OCI-LY3 (cell line): Measurements from ENCODE around the gene CTCFL.
A peak's percentile ranks its signal among the peaks of the same experiment; 100 is the strongest.

Experiments
- H2AFZ ChIP-seq: fragments of 200-600, 300-600 bp; shearing (Covaris generic); 2 replicates; pipeline ENCODE4 v1.6.0; 2014; ENCODE audit warnings: antibody characterized with exemption, low read depth, low read length
- H3K27ac ChIP-seq: fragments of 200-600, 300-600 bp; sonication (generic); 2 replicates; pipeline ENCODE4 v1.5.1; 2014; ENCODE audit warnings: mild to moderate bottlenecking, low read length, moderate library complexity, mixed read lengths
- H3K27me3 ChIP-seq: fragments of 200-600, 300-600 bp; sonication (generic); 2 replicates; pipeline ENCODE4 v1.6.1; 2014; ENCODE audit warnings: low read depth, low read length, mixed read lengths
- H3K36me3 ChIP-seq: fragments of 200-600, 300-600 bp; sonication (generic); replicated peaks from 2 replicates; pipeline ENCODE3; 2014; ENCODE audit warnings: low read depth, low read length, mixed read lengths
- H3K4me1 ChIP-seq: fragments of 300-600, 200-600 bp; sonication (generic); 2 replicates; pipeline ENCODE4 v1.6.1; 2014; ENCODE audit warnings: low read length, mixed read lengths
- H3K4me2 ChIP-seq: fragments of 200-600, 300-600 bp; sonication (generic); 2 replicates; pipeline ENCODE4 v1.6.1; 2014; ENCODE audit warnings: low read length, mixed read lengths
- H3K4me3 ChIP-seq: fragments of 300-600, 200-600 bp; sonication (generic); 2 replicates; pipeline ENCODE4 v1.5.1; 2014; ENCODE audit warnings: antibody characterized with exemption, mild to moderate bottlenecking, low read length, moderate library complexity
- H3K79me2 ChIP-seq: fragments of 300-600, 200-600 bp; shearing (Covaris generic); 2 replicates; pipeline ENCODE4 v1.6.1; 2014; ENCODE audit warnings: mild to moderate bottlenecking, low read length, mixed read lengths
- H3K9ac ChIP-seq: fragments of 300-600, 200-600 bp; shearing (Covaris generic); 2 replicates; pipeline ENCODE4 v1.6.0; 2014; ENCODE audit warnings: mild to moderate bottlenecking, low read length, moderate library complexity
- H3K9me3 ChIP-seq: fragments of 200-600, 300-600 bp; shearing (Covaris generic); 2 replicates; pipeline ENCODE4 v1.6.1; 2014; ENCODE audit warnings: low read length, mixed read lengths; ENCODE audit not compliant: insufficient read depth
- H4K20me1 ChIP-seq: fragments of 200-600, 300-600 bp; sonication (generic); 2 replicates; pipeline ENCODE4 v1.6.1; 2016; ENCODE audit warnings: low read length, mixed read lengths; ENCODE audit not compliant: insufficient read depth
- CTCF ChIP-seq: fragments of 200-600, 300-600 bp; sonication (generic); IDR thresholded peaks from 2 replicates; pipeline ENCODE4 v1.5.1; 2014; ENCODE audit warnings: antibody characterized with exemption, low read length, low read depth
- EZH2phosphoT487 ChIP-seq: fragments of 200-600 bp; shearing (Covaris generic); IDR thresholded peaks from 2 replicates; pipeline ENCODE4 v1.6.1; 2018; ENCODE audit warnings: antibody characterized with exemption, mixed run types, low read depth

The CTCFL gene

DNA sequence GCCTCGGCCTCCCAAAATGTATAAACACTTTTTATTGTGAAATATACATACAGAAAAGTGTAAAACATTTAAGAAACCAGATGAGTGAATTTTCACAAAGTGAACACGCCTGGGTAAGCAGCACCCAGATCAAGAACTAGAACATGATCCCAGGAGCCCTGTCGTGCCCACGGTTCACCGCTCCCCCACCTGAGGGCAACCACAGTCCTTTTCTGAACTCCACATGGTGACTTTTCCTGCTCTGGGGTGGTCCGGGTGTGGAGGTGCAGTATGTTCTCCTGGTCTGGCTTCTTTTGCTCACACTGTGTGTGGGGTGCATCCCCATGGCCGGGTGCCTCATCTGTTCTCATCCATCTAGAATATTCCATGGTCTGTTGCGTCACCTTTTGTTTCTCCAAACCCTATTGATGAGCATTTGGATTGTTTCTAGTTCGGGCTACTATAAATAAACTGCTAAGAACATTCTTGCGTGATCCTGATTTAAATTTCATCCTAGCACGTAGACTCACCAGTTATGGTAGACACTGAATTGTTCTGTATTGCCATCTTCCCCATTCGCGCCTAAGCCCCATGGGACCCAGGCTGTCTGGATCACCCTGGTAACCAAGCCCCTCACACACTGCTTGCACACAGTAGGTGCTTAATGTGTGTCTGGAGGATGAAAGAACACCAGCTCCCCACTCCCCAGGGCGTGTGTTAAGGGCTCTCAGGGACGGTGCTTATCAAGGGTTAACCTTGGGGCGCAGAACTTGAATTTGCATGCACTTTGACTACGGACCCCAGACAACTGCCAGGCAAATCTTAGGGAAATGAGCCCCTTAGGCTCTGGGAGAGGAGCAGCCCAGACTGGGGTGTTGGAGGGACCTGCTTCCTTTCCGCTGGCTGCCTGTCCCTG, 56.2 kb downstream of the CTCFL start:
- Histone ChIP-seq H3K4me3 (peak overlapping the region; percentile 20; the same call in 1 of the 2 replicates), H4K20me1 (no peaks in the 10 kb centered on the region), H2AFZ (no peak overlapping the region), H3K27ac (no peak overlapping the region), H3K27me3 (peaks cover 70% of the 10 kb centered on the region), H3K79me2 (no peaks in the 10 kb centered on the region), H3K9ac (no peak overlapping the region), H3K4me2 (peak overlapping the region; percentile 44), H3K9me3 (no peaks in the 10 kb centered on the region), H3K36me3 (no peaks in the 10 kb centered on the region), H3K4me1 (peaks cover 30% of the 10 kb centered on the region)
- TF ChIP-seq EZH2phosphoT487 (no peak), CTCF (no peak)

- TF ChIP-seq CTCF (no peak), EZH2phosphoT487 (no peak)
- H3K4me3 ChIP-seq = no peak overlapping the region
- no peaks in the 10 kb centered on the region for H4K20me1 ChIP-seq
- no peaks in the 10 kb centered on the region for H3K36me3 ChIP-seq
- H3K9me3 ChIP-seq = no peaks in the 10 kb centered on the region
- H3K79me2 ChIP-seq = no peaks in the 10 kb centered on the region
- H3K4me2 ChIP-seq = no peak overlapping the region
- no peak overlapping the region for H2AFZ ChIP-seq
- peaks cover 20% of the 10 kb centered on the region for H3K4me1 ChIP-seq
- H3K9ac ChIP-seq = no peak overlapping the region
- H3K27ac ChIP-seq = no peak overlapping the region
- peaks cover 70% of the 10 kb centered on the region for H3K27me3 ChIP-seq
Observed at GRCh38 chr20:57467742-57468141, 57.2 kb downstream of the CTCFL start.

DNA sequence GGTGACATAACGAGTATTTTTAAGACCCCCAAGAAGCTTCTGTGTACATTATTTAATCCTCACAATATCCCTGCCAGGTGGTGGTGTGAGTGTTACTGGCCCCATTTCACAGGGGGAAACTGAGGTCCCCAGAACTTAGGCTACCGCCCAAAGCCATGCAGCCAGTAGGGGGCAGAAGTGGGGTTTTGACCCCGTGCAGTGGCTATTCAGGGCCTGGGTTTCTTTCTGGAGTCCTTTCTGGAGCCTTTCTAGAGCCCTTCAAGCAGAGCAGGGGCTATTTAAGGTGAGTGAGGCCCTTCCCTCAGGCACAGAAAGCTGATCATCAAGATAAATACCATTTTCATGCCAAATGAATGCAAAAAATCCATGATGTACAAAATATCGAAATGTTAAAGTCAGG, 59.0 kb downstream of the CTCFL start:
- Histone ChIP-seq H4K20me1 (no peaks in the 10 kb centered on the region), H3K9ac (no peak overlapping the region), H3K36me3 (no peaks in the 10 kb centered on the region), H3K4me3 (no peak overlapping the region), H3K4me2 (no peak overlapping the region), H3K9me3 (no peaks in the 10 kb centered on the region), H3K27ac (no peak overlapping the region), H3K79me2 (no peaks in the 10 kb centered on the region), H3K27me3 (peaks cover 61% of the 10 kb centered on the region), H2AFZ (no peak overlapping the region), H3K4me1 (peaks cover 20% of the 10 kb centered on the region)
- peak; percentile 86 for TF ChIP-seq CTCF
- no peak for TF ChIP-seq EZH2phosphoT487

DNA sequence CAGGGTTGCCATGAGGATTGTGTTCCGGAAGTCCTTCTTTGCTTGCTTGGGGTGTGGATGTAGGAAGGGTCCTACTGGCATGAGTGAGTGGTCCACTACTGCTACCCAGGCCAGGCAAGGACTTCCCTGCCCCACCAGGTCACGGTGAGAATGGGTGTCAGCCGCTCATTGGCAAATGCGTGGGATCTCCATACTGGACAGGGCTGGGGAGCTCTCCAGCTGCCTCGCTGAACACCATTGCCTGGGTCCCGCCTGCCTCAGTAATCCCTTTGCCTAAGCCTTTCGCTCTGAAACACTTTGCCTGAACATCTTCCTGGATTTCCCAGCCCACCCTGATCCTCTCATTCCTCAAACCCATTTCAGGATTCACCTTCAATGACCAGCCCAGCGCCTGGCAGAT, 59.5 kb downstream of the CTCFL start:
- Histone ChIP-seq H3K36me3 (no peaks in the 10 kb centered on the region), H3K27me3 (peaks cover 56% of the 10 kb centered on the region), H3K27ac (no peak overlapping the region), H2AFZ (no peak overlapping the region), H3K9ac (no peak overlapping the region), H3K9me3 (no peaks in the 10 kb centered on the region), H3K4me3 (no peak overlapping the region), H3K4me1 (peaks cover 20% of the 10 kb centered on the region), H3K4me2 (no peak overlapping the region), H4K20me1 (no peaks in the 10 kb centered on the region), H3K79me2 (no peaks in the 10 kb centered on the region)
- TF ChIP-seq EZH2phosphoT487 = no peak
- TF ChIP-seq CTCF = no peak
